Coronary artery (tissue), 2 donors: Measurements from ENCODE around the gene MARK1.

ENCODE experiments used
- DNase-seq: peaks from one replicate; pipeline ENCODE4 v3.0.0-alpha.2; 2017; ENCODE audit warnings: low spot score
- H3K27ac ChIP-seq, 2 donors: fragments of 200-600 bp; sonication (generic); one replicate each; pipeline ENCODE4 v1.5.1; 2016 to 2019
- H3K4me3 ChIP-seq: fragments of 200-600 bp; sonication (generic); 2 replicates; pipeline ENCODE4 v1.5.1; 2016; ENCODE audit warnings: mild to moderate bottlenecking, moderate library complexity
- TF ChIP-seq, protein P1 (sequence below): fragments of 200-600 bp; sonication (generic); IDR thresholded peaks from one replicate; pipeline ENCODE4 v1.5.1; 2019; ENCODE audit warnings: antibody characterized with exemption

The MARK1 gene

GRCh38 chr1:220695426-220695825, 167.5 kb downstream of the MARK1 start:
- TF ChIP-seq, protein P1, sequence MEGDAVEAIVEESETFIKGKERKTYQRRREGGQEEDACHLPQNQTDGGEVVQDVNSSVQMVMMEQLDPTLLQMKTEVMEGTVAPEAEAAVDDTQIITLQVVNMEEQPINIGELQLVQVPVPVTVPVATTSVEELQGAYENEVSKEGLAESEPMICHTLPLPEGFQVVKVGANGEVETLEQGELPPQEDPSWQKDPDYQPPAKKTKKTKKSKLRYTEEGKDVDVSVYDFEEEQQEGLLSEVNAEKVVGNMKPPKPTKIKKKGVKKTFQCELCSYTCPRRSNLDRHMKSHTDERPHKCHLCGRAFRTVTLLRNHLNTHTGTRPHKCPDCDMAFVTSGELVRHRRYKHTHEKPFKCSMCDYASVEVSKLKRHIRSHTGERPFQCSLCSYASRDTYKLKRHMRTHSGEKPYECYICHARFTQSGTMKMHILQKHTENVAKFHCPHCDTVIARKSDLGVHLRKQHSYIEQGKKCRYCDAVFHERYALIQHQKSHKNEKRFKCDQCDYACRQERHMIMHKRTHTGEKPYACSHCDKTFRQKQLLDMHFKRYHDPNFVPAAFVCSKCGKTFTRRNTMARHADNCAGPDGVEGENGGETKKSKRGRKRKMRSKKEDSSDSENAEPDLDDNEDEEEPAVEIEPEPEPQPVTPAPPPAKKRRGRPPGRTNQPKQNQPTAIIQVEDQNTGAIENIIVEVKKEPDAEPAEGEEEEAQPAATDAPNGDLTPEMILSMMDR = no peak

GRCh38 chr1:220696226-220696862, 168.4 kb downstream of the MARK1 start:
- H3K27ac ChIP-seq = no peak overlapping the region
- H3K4me3 ChIP-seq = no peak overlapping the region
- DNase-seq = no peak
- TF ChIP-seq, protein P1 = no peak

More at GRCh38 chr1:220695426-220695825, 167.5 kb downstream of the MARK1 start:
- no peak overlapping the region for H3K4me3 ChIP-seq
- H3K27ac ChIP-seq = no peak overlapping the region
- DNase-seq = no peak

DNA sequence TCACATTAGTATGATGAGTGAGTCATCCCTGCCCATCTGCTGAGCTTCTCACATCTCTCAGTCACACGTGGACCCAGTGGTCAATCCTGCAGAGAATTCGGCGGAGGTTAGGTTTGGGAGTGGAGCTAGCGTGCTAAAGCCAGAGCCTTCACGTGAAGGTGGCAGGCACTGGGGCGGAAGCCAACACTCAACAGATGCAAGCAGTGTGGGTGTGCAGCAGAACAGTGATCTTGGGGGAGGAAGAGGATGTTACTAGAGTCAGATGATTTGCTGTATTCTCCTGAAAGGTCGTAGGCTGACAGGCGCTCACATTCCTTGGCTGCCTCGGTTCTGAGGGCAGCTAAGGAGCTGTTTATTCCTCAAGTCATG, 168.9 kb downstream of the MARK1 start:
- H3K4me3 ChIP-seq = no peak overlapping the region
- TF ChIP-seq, protein P1 = no peak
- no peak for DNase-seq
- no peak overlapping the region for H3K27ac ChIP-seq

DNA sequence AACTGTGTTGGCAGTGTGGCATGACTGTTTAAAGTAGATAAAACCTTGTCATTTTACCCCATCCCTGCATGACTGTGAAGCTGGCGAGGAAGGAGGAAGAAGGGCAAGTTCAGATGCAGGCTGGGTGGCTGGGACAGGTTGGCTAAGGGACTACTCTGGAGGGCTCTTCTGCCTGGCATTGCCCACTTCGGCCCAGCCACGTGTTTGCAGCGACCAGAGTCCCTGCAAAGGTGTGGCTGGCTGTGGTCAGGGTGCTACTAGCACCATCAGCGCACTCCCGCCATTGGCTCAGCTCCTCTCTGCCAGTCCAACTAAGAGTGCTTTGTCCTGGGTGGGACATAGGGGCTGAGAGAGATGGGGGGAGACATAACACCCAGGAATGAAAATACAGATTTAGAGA, 169.4 kb downstream of the MARK1 start:
- TF ChIP-seq, protein P1 = no peak
- no peak overlapping the region for H3K4me3 ChIP-seq
- DNase-seq = no peak
- H3K27ac ChIP-seq = no peak overlapping the region

- H3K27ac ChIP-seq = no peak overlapping the region
- H3K4me3 ChIP-seq = no peak overlapping the region
- TF ChIP-seq, protein P1 = no peak
- no peak for DNase-seq
Measured at GRCh38 chr1:220698607-220699016, 170.7 kb downstream of the MARK1 start.

- TF ChIP-seq, protein P1 = no peak
- no peak overlapping the region for H3K4me3 ChIP-seq
- DNase-seq = no peak
- no peak overlapping the region for H3K27ac ChIP-seq
Measured at GRCh38 chr1:220699044-220699443, 171.1 kb downstream of the MARK1 start.

- TF ChIP-seq, protein P1 = no peak
- Histone ChIP-seq H3K4me3 (no peak overlapping the region), H3K27ac (no peak overlapping the region)
- no peak for DNase-seq
Measured at GRCh38 chr1:220700556-220701179, 172.7 kb downstream of the MARK1 start.
